ENCODE measurements around the gene NEB. TPM values are rescaled to one million over a fixed set of nuclear protein-coding genes. Genes with fewer than 3 reads are reported as not detected.

Gene NEB
- total RNA-seq, 4 donors from 2014 or later: 0.07 to 0.47 (median 0.21) TPM

DNA sequence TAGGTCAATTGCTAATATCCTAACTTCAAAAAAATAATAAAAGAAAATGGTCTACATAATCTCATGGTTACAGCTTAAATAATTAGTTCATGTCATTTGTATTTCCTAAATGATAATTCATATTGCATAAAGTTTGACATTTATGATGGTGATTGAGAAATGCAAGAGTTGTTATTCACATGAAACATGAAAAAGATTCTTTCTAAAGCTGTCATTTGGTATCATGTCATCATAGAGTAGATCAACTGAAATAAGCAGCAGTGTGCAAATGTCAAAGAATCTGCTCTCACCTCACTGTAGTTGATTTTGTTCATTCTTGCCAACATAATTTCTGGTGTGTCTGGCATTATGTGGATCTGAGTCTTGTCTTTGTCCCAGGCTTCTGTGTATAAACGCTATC, 95.3 kb downstream of the NEB start:
- 25 to 64% methylated on average over 1 of the region's 1 CpG for WGBS, 2 donors (ENCODE audit: low coverage in 1 of 2)
- no peak for ATAC-seq
- TF ChIP-seq EP300 (IDR thresholded peaks at IDR 0.05) (no peak), CTCF (IDR thresholded peaks at IDR 0.05) (no peak), POLR2AphosphoS5 (IDR thresholded peaks at IDR 0.05) (no peak), POLR2A (IDR thresholded peaks at IDR 0.05) (no peak)
- Histone ChIP-seq H3K4me1 (peaks cover 0 to 15% (median 6%) of the 10 kb centered on the region in 3 donors), H3K27me3 (no peaks in the 10 kb centered on the region), H3K36me3 (no peaks in the 10 kb centered on the region), H3K4me3 (no peak overlapping the region), H3K27ac (no peak overlapping the region), H3K9me3 (peaks cover 0 to 10% (median 0%) of the 10 kb centered on the region in 3 donors)

DNA sequence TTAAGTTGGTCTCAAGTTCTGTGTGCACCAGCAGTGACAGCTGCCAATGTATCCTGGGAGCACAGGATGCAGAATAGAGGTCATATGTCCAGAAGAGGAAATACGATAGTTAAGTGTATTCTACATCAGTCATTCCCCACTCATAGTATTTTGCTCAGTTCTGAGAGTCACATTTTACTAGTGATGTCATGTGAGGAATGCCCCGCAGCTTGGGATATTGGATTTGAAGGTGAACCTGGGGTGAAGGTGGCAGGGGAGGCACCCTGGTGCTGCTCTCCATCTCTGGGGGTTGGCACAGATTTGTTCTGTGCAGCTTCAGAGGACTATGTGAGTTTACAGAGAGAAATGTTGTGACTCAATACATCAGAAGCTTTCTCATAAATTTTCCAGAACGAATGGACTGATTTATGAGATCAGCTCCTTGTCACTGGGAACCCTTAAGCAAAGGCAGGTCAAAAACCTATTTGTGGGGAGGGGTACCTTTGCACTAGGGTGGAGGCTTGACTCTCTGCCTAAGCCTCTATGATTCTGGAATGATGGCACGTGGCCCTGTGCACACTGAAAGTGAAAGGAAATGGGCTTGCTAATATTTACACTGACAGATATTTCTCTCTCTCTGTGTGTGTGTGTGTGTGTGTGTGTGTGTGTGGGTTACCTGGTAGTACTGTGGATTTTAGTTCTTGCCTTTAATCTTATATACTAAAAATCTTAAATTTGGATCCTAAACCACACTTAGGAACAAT, 95.9 kb downstream of the NEB start:
- Histone ChIP-seq H3K4me3 (no peak overlapping the region), H3K9me3 (peaks cover 0 to 10% (median 0%) of the 10 kb centered on the region in 3 donors), H3K27me3 (no peaks in the 10 kb centered on the region), H3K4me1 (peaks cover 0 to 15% (median 6%) of the 10 kb centered on the region in 3 donors), H3K36me3 (no peaks in the 10 kb centered on the region), H3K27ac (peak overlapping the region in 1 of 4 donors; percentile 14)
- 20 to 31% methylated on average over 1 to 4 of the region's 4 CpGs for WGBS, 2 donors (ENCODE audit: low coverage in 1 of 2)
- no peak for ATAC-seq
- TF ChIP-seq POLR2A (IDR thresholded peaks at IDR 0.05) (no peak), CTCF (IDR thresholded peaks at IDR 0.05) (no peak), EP300 (IDR thresholded peaks at IDR 0.05) (no peak), POLR2AphosphoS5 (IDR thresholded peaks at IDR 0.05) (no peak)

DNA sequence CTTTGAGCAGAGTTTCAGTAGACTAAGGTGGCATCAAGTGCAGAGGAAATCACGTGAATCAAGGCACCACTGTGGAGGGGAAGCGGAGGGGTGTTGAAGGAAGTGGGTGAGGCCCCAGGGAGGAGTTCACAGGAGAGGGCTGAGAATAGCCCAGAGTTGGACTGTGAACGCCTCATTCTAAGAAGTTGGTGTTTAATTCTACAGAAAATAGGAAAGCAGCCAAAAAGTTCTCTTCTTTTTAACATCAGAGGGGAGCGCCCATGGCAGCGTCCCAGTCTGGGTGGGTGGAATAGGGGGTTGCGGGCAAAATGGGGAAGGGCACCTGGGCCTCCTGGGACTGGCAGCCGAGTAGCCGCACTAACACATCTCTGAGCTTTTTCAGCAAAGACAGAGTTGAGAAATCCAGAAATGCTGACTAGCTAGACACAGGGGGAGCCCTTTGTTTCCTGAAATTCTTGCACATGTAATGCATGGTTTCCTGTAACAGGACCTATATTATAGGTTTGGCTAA, 97.0 kb downstream of the NEB start:
- H3K27ac ChIP-seq: no peak overlapping the region

DNA sequence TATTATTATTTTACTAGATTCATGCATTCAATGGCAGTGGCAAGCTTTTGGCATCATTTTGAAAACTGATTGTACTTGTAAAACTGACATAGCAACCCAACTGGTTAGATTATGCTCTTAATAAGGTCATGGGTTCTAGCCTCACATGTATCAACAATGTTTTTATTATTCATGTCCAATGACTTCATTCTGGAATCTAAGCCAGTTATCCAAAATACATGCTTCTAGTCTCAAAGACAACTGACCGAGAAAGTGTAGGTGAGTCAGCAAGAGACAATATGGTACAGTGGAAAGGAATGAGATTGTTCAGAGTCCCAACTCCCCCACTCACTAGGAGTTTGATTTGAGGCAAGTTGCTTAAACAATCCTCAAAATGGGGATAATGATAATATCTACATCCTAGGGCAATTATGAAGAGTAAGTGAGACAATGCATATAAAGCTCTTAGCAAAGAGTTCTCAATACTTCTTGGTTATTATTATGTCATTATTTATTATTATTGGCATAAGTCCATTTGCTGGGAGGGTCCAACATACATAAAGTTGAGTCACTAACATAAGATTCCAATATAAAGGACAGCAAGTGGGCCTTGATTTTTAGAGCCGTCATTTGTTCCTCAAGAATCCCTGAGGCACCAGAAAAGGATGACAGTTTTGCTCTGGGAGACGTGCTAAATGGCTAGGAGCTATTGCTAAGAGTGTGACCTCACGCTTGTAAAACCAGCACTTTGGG, 99.4 kb downstream of the NEB start:
- 83 to 91% methylated on average over 3 to 4 of the region's 4 CpGs for WGBS, 2 donors (ENCODE audit: low coverage in 1 of 2)
- H3K9me3 ChIP-seq: peaks cover 0 to 10% (median 0%) of the 10 kb centered on the region in 3 donors
- TF ChIP-seq POLR2AphosphoS5 (IDR thresholded peaks at IDR 0.05) (no peak), CTCF (IDR thresholded peaks at IDR 0.05) (no peak), EP300 (IDR thresholded peaks at IDR 0.05) (no peak), POLR2A (IDR thresholded peaks at IDR 0.05) (no peak)

More for the DNA sequence above, 97.0 kb downstream of the NEB start:
- Histone ChIP-seq H3K36me3 (no peaks in the 10 kb centered on the region), H3K9me3 (peaks cover 0 to 10% (median 0%) of the 10 kb centered on the region in 3 donors), H3K27me3 (no peaks in the 10 kb centered on the region), H3K4me3 (no peak overlapping the region), H3K4me1 (peaks cover 0 to 15% (median 6%) of the 10 kb centered on the region in 3 donors)
- 46 to 58% methylated on average over 5 to 8 of the region's 8 CpGs for WGBS, 2 donors (ENCODE audit: low coverage in 1 of 2)
- ATAC-seq: no peak
- no peak for TF ChIP-seq POLR2A (IDR thresholded peaks at IDR 0.05)
- no peak for TF ChIP-seq CTCF (IDR thresholded peaks at IDR 0.05)

More for the DNA sequence above, 99.4 kb downstream of the NEB start:
- Histone ChIP-seq H3K27me3 (no peaks in the 10 kb centered on the region), H3K27ac (no peak overlapping the region), H3K4me1 (peaks cover 0 to 15% (median 6%) of the 10 kb centered on the region in 3 donors), H3K4me3 (no peak overlapping the region), H3K36me3 (no peaks in the 10 kb centered on the region)
- no peak for ATAC-seq

All from gastroesophageal sphincter (tissue), 4 donors.